Bone marrow (tissue), 2 donors: ENCODE results near the gene FAM184B.
"Not testable (repeated sequence)": the region's sequence is repeated elsewhere in the genome, so short reads cannot be mapped to it uniquely, and the experiment has no call there.

Source experiments
- DNase-seq, 2 donors: peaks; one replicate each; lab custom pipeline; 2025; lab: John Stamatoyannopoulos, UW

Gene FAM184B

DNA sequence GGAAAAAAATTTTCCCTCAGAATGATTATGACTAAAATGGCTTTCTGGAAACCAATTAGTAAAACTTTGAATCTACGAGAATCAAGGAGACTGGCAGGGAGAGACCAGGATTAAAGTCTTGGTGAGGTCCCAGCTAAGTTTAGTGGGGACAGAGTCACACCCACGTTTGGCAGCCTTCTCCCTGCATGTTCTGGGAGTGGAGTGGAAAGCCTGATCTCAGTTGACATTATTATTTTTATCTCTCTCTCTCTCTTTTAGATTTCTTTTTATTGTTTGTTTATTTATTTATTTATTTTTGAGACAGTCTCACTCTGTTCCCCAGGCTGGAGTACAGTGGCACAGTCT lies 99.2 kb downstream of the FAM184B start:
- DNase-seq: no peak

DNA sequence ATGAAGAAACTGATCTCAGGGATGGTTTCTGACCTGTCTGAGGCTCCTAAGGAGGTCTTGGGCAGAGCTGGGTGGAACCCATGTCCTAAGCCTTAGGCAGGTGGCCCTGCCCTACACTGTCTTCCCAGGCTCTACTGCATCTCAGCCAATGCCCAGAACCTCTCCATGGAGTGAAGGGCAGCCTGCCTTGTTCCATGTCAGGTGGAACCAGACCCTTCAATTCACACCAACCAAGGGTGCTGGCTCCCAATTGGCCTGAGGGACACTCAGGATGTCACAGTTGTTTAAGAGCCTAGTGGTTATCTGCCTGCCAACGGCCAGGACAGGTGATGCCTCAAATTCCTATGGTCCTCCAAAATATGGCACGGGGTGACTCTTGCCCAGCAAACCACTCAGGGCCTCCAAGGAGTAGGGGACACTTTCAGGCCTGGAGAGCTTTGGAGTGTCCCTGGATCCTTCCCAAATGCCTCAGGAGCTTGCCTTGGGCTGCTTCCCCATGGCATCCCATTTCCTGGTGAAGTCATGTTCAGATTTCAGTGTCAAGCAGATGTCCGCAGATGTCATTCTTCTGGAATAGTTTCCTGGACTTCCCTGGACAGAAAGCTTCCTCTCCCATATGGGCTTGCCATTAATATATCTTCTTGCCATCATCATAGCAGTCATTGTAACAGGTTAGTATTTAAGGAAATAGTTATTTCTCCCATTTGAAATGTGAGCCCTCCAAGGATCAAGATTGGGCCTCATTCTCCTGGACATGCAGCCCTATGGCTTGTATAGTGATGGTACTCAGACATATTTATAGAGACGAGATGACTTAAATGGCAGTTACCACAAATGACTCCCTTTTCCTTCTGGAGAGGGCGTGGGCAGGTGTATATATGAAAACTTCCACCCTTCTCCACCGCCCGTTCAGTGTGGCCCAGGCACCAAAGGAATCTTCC lies 99.9 kb downstream of the FAM184B start:
- DNase-seq: no peak

DNA sequence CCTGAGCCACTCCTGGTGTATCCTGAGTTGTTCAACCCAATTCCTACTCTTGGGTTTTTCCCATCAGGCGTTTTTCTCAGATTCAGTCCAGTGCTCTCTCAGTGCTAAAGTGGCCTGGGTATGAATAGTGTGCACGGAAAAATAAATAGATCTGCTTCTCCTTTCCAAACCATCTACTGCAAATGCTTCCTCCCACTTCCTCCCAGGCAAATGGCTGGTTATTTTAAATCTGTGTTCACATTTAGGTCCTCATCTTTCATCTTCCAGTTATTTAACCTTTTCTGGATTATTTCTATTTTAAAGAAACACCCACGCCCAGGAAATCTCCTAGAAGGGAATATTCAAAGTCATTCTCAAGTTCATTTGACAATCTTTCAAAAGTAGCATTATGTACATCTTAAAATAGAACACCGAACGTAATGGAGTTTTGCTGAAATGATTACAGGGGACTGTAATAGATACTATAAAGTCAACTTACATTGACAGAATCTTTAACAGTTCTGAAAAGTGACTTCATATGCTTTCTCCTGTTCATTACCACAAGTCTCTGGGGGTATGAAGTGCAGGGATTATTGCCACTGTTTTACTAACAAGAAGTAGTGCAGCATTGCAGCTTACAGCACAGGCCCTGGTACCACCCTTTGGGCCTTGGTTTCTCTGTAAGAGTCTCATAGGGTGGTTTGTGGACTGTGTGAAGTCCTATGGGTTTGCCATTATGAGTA lies 100.7 kb downstream of the FAM184B start:
- DNase-seq: no peak

DNA sequence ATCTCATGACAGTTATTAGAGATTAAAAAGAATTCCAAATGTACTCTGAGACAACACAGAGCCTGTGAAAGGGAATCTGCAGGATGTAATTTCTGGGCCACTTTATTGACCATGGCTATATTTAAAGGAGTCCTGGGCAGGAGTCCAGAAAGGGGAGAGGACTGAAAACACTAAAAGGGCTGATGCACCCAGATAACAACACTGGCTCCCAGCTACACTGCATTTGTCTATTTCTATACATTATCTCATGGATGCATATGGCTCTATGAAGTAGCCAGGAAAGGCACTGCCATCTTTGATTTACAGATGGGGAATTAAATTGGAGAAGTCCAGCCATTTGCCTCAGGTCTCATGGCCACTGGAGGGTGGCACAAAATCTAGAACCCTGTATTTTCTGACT lies 111.0 kb downstream of the FAM184B start:
- DNase-seq: no peak

DNA sequence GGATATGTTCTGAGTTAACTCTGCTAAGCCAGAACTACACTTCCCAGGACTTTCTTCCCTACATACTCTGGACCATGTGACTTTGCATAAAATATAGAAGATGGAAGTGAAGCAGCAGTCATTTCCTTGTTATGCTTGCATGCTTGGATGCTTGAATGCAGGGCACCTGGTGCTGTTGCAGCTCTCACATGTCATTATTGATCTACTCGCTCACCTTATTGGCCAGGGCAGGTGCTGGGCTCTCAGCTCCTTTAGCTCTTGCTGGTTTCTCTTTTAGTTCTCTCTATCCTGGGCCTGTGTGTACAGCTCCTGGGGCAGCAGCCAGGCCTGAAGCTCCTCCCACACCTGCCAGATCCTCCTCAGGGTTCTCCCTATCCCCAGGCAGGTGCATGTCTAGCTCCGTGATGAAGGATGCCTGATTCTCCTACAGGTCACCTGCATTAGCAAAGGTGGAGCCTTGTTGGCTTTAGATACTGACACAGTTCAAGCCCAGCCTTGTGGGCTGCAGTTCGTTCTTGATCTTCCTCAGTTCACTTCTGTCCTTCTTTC lies 113.7 kb downstream of the FAM184B start:
- no peak for DNase-seq

DNA sequence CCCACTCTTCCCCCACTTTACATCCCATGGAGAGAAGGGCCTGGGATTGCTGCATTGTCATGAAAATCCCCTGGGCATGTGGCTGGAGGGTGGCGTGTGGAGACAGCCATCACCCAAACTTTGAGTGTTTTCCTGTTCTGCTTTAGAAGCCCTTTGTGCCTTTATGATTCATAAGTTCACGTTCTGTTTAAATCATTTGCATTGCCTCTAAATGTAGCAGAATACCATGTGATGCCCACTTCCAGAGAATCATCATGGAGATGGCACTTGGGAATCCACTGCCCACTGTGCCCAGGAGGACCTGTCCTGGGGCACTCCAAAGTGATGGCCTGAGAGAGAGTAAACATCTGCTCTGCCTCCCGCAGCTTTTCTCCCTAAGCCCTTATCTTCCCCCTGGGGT lies 114.2 kb downstream of the FAM184B start:
- no peak for DNase-seq

DNA sequence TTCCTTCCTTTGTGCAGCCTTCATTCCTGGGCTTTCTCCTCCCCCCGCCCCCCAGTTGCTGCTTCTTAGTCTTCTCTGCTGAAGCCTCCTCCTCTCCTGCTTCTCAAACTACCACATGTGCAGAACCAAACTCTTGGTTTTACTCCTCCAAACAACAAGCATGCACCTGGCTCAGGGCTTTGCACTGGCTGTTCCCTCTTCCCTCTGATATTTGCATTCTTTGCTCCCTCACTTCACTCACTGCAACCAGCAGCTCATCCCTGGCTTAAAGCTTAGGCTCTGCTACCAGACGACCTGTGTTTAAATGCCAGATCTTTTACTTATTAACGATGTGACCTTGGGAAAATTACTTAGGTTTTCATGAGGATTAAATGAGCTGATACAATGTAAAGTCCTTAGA lies 115.6 kb downstream of the FAM184B start:
- DNase-seq: no peak

DNA sequence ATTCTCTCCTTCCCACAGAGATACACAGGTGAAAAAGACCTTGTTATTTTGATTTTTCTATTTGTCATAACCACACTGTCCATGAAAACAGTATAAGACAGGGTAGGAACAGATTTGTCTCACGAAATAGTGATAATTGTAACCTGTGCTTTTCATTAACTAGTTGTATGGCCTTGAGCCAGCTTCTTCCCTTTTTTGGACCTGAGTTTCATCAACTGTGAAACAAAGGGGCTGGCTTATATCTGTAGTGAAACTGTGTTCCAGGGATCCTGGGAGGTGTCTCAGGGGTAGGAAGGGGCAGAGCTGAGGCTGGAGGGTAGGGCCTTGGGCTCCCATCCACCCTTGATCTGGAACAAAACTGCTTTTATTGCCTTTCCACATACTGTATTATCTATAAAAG lies 116.1 kb downstream of the FAM184B start:
- no peak for DNase-seq

DNA sequence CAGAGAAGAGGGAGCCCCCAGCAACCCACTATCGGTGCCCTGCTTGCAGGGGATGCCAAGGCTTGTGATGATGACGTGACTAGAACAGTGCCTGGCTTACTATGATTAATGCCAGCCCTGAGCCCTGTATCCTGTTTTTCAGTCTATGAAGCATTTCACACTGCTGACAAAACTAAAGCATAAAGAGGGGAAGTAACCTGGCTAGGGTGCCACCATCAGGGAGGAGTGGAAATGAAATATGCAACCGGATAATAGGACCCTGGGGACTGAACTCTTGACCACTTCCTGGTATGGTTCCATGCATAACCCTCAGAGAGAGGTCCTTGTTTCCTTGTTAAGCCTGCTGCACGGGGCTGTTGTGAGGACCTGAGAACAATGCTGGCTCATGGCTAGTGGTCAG lies 116.7 kb downstream of the FAM184B start:
- DNase-seq: no peak

DNA sequence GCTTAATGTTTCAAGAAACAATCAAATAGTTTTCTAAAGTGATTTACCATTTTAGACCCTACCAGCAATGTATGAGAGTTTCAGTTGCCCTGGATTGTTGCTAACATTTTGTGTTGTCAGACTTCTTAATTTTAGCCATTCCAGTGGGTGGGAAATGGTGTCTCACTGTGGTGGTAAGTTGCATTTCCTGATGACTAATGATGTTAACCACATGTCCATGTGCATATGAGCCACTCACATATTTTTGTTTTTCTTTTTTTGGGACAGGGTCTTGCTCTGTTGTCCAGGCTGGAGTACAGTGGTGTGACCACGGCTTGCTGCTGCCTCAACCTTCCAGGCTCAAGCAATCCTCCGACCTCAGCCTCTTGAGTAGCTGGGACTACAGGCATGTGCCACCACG lies 118.7 kb downstream of the FAM184B start:
- no peak for DNase-seq

DNA sequence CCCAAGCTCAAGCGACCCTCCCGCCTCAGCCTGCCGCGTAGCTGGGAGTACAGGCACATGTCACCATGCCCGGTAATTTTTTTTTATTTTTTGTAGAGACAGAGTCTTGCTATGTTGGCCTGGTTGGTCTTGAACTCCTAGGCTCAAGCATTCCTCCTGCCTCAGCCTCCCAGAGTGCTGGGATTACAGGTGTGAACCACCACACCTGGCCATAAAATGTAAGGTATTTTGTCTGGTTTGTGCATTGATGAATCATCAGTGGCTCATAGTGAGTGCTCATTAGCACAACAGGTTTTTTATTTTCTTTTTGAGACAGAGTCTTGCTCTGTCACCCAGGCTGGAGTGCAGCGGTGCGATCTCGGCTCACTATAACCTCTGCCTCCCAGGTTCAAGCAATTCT lies 122.2 kb downstream of the FAM184B start:
- not testable (repeated sequence) for DNase-seq

DNA sequence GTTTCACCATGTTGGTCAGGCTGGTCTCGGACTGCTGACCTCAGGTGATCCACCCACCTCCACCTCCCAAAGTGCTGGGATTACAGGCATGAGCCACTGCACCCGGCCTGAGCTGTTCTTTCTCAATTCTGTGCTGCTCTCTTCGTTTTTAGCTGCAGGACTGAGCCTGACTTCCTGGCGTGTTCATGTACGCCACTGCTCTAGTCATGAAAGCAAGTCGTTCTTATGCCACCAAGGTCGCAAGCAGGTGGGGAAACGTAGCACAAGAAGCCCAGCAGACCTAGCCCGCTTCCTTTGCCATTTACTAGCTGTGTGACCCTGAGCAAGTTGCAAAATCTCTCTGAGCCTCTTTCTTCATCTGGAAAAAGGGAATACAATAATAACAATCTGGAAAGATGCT lies 123.6 kb downstream of the FAM184B start:
- no peak for DNase-seq

DNA sequence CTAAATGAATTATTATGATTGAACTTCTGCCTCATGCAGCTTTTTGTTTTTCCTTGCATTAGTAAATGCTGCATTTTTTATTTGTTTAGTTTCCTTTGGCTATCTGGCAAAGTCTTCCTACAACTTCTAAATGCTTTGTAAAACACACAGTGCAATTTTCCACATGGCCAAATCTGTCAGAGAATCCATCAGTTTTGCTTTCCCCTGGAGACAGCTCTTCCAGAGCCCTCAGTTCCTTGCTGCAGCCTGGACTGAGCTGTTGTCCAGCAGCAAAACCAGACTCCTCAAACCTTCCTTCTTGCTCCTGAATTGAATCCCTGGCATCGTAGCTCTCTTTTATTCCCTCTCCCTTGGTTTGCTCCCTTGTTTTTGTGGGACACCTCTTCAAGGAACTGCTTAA lies 124.3 kb downstream of the FAM184B start:
- DNase-seq: no peak

DNA sequence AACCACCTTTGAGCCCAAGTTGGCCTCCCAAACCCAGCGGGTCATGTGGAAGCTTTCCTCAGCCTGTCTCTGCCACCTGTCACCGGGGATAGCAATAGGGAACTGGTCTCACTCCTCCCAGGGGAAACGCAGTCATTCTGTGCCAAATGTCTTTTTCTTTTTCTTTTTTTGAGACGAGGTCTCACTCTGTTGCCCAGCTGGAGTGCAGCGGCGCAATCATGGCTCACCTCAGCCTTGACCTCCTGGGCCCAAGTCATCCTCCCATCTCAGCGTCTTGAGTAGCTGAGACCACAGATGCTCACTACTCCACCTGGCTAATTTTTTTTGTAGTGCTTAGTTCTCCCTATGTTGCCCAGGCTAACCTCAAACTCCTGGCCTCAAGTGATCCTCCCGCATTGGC lies 126.7 kb downstream of the FAM184B start:
- DNase-seq: no peak

DNA sequence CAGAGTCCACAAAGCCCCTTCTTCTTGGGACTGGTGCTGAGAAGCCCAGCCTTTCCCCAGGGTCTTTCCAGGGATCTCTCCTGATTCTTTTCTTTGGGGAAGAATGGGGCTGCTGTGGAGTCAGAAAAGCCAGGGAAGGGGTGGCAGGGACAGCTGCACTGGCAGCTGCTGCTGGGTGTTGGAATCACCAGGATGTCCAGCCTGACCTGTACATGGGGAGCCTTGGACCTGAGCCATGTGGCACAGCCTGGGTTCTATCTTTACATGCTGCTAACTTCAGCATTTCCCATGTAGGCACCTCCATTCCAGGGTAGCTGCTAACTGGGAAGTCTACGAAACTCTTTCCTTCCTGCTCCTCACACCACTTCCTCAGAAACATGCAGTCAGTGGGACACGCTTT lies 131.0 kb downstream of the FAM184B start:
- no peak for DNase-seq

DNA sequence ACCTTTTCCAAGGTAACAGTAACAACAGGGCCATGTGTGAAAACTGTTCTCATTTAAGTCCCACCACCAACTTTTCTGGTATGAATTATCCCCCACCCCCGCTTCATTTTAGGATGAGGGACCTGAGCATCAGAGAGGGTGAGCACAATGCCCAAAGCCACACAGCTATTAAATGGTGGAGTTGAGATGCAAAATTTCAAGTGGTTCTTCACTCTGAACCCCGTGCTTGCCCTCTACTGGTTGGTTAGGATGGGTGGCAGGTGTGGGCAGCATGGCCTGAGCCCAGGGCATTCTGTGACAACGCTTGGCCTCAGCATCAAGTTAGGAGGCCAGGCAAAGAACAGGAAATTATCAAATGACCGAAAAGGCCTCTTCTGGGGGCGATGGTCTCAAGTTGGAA lies 133.5 kb downstream of the FAM184B start:
- no peak for DNase-seq

DNA sequence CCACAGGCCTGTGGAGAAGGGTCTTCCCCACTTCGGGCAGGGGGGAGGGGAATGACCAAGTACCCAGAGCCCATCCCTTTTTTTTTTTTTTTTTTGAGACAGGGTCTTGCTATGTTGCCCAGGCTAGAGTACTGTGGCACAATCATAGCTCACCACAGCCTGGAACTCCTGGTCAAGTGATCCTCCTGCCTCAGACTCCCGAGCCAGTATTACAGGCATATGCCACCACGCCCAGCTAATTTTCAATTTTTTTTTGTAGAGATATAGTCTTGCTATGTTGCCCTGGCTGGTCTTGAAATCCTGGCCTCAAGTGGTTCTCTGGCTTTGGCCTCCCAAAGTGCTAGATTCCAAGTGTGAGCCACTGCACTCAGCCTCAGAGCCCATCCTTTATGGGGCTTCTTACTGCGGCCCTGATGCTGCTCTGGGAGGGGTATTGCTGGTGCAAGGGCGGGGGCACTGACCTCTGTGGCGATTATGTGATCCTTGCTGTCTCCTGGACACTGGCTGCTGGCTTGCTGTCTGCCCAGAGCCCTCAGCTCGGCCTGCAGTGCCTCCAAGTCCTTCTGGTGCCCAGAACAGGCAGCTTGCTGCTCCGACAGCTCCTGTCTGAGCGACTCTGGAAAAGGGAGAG lies 134.1 kb downstream of the FAM184B start:
- DNase-seq: no peak

DNA sequence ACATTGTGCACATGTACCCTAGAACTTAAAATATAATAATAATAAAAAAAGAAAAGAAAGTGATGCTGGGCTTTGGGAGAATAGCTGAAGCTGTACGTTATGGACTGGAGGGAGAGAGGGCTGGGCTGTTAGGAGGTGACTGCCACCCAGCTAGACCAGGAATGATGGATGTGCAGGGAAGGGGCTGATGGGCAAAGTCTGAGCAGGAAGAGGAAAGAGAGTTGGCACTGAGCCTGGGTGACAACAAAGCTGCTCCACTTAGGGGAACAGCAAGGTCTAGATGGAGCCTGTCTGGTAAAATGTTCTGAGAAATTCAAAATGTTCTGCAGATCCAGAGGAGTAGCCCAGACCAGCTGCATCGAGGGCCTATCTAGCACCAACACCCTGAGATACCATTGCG lies 134.7 kb downstream of the FAM184B start:
- no peak for DNase-seq

DNA sequence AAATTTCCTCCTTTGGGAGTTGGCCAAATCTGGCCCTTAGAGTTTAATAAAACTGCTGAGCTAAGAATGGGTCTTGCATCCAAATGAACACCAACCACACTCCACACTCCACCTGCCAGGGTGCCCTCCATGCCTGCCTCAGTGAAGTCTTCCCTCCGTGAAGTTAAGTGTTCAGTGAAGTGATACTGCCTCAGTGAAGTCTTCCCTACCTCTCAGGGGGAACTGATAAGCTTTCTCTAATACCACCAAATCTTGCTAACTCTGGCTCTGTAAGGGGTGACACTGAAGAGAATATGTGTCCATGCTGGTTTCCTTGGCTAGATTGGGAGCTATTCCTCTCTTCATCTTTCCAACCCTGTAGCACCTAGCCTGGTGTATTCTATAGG lies 139.0 kb downstream of the FAM184B start:
- no peak for DNase-seq

DNA sequence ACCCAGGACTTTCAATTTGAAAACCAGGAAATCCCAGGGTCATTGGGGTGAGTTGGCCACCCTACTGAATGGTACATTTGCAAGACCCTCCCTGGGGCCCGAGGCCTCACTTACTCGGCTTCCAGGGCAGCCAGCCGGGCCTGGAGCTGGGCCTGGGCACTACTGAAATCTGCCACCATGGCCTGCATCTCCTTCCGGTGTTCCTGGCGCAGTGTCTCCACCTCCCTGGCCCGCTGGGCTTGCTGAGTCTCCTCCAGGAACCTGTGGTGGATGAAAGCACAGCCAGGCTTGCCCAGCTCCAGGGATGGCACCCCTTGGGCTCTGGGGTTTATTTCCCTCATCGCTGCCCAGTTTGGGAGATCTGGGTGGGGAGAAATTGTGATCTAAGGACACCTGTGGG lies 142.3 kb downstream of the FAM184B start:
- DNase-seq: no peak

DNA sequence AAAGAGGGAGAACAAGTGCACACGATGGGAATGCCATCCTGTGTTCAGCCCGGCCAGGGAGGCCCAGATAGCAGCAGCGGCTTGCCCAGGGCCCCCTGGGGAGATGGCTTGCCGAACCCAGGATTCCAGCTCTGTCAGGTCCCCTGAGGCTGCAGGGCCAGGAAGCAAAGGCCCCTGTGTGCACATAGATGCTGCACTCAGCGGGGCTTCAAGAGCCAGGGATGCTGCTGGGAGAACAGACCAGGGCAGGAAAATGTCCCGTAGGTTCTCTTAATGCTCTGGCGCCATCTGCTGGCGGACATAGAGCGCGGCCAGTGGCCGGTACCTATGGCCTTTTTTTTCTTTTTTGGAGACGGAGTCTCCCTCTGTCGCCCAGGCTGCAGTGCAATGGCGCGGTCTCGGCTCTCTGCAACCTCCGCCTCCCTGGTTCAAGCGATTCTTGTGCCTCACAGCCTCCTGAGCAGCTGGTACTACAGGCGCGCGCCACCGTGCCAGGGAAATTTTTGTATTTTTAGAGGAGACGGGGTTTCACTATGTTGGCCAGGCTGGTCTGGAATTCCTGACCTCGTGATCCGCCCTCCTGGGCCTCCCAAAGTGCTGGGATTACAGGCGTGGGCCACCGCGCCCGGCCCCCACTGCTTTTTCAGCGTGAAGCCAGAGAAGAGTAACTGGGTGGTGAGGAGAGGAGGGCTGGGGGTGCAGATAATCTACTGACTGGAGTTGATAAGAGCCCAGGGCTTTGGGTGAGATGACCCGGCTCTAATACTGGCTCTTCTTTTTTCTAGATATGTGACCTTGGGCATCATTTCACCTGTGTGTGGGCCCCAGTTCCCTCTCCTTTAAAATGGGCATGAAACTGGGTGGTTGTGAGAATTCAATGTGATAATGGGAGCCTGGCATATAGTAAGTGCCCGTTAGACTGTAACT lies 144.5 kb downstream of the FAM184B start:
- peak; percentile 31 to 43 for DNase-seq

DNA sequence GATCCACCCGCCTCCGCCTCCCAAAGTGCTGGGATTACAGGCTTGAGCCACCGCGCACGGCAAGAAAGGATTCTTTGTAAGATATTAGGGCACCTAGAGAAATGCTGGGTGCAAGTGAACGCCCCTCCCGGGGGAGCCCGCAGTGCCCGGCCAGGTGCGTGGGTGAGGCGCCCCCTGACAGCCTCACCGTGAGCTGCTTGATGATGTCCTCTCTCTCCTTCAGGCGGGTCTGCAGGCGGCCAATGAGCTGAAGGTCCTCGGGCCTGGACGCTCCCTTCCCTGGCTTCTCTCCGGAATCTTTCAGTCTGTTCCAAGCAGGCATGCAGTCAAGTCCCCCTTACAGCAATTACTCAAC lies 145.1 kb downstream of the FAM184B start:
- no peak for DNase-seq
